ENCODE results near the gene MPRIP. TPM values are rescaled to one million over a fixed set of nuclear protein-coding genes. Genes with fewer than 3 reads are reported as not detected.

MPRIP gene
- total and polyA plus RNA-seq, 8 donors = 80.2 to 518 (median 190) TPM

DNA sequence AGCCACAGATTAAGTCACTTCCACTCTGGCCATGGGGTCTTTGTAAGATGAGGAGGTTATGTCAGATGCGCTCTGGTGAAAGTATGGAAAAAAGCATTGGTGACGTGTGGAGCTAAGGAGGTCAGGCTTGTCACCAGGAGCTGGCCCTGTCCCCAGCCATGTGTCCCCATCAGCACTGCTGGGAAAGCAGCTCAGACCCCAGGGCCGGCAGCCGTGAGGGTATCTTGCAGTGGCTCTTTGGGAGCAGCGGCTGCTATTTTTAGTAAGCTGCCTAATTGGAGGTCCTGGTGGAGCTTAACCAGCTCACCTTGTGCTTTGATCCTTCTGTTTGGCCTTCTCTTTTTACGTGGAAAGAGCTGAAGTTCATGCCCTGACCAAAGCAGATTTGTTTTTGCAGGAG lies 60.9 kb downstream of the MPRIP start:
- WGBS, 5 donors = 69 to 87% (median 83%) methylated on average over 6 of the region's 6 CpGs
- H3K27me3 ChIP-seq = no peaks in the 10 kb centered on the region
- no peak for DNase-seq
- H3K36me3 ChIP-seq = peaks cover 0 to 35% (median 13%) of the 10 kb centered on the region in 4 donors
- H3K4me3 ChIP-seq = no peak overlapping the region
- no peaks in the 10 kb centered on the region for H3K9me3 ChIP-seq
- H3K27ac ChIP-seq = peak overlapping the region in 1 of 5 donors; percentile 28
- peaks cover 35 to 67% (median 45%) of the 10 kb centered on the region in 4 donors for H3K4me1 ChIP-seq
- TF ChIP-seq EP300 (IDR thresholded peaks at IDR 0.05) = no peak
- no peak for TF ChIP-seq POLR2A (IDR thresholded peaks at IDR 0.05)
- TF ChIP-seq POLR2AphosphoS5 (IDR thresholded peaks at IDR 0.05) = no peak
- no peak for TF ChIP-seq CTCF (IDR thresholded peaks at IDR 0.05)
- intact Hi-C loops (cut with DNase I; ENCODE audit: low total_unique reads) = no loop called here

- Histone ChIP-seq H3K27ac (no peak overlapping the region), H3K36me3 (peaks cover 0 to 32% (median 12%) of the 10 kb centered on the region in 4 donors), H3K4me1 (peaks cover 35 to 67% (median 45%) of the 10 kb centered on the region in 4 donors), H3K4me3 (no peak overlapping the region), H3K27me3 (no peaks in the 10 kb centered on the region), H3K9me3 (no peaks in the 10 kb centered on the region)
- no peak for DNase-seq
- 91 to 94% (median 92%) methylated on average over 6 of the region's 6 CpGs for WGBS, 5 donors
- intact Hi-C loops (cut with DNase I; ENCODE audit: low total_unique reads) = no loop called here
- TF ChIP-seq CTCF (IDR thresholded peaks at IDR 0.05) (no peak), EP300 (IDR thresholded peaks at IDR 0.05) (no peak), POLR2A (IDR thresholded peaks at IDR 0.05) (no peak), POLR2AphosphoS5 (IDR thresholded peaks at IDR 0.05) (no peak)
Measured at GRCh38 chr17:17104036-17104435, 61.8 kb downstream of the MPRIP start.

GRCh38 chr17:17104494-17104893 lies 62.2 kb downstream of the MPRIP start:
- Histone ChIP-seq H3K4me3 (no peak overlapping the region), H3K27me3 (no peaks in the 10 kb centered on the region), H3K4me1 (peaks cover 36 to 67% (median 46%) of the 10 kb centered on the region in 4 donors), H3K36me3 (peaks cover 0 to 32% (median 12%) of the 10 kb centered on the region in 4 donors), H3K9me3 (no peaks in the 10 kb centered on the region), H3K27ac (no peak overlapping the region)
- intact Hi-C loops (cut with DNase I; ENCODE audit: low total_unique reads) = no loop called here
- WGBS, 5 donors = 69 to 86% (median 75%) methylated on average over 11 of the region's 11 CpGs
- TF ChIP-seq EP300 (IDR thresholded peaks at IDR 0.05) = no peak
- TF ChIP-seq POLR2A (IDR thresholded peaks at IDR 0.05) = no peak
- TF ChIP-seq CTCF (IDR thresholded peaks at IDR 0.05) = no peak
- TF ChIP-seq POLR2AphosphoS5 (IDR thresholded peaks at IDR 0.05) = no peak
- no peak for DNase-seq

GRCh38 chr17:17105976-17106375 lies 63.7 kb downstream of the MPRIP start:
- Histone ChIP-seq H3K36me3 (peaks cover 0 to 24% (median 12%) of the 10 kb centered on the region in 4 donors), H3K27ac (peak overlapping the region in 4 of 5 donors; percentile 30 to 77 (median 74)), H3K4me1 (peaks cover 48 to 75% (median 59%) of the 10 kb centered on the region in 4 donors), H3K9me3 (no peaks in the 10 kb centered on the region), H3K4me3 (no peak overlapping the region), H3K27me3 (no peaks in the 10 kb centered on the region)
- no peak for TF ChIP-seq POLR2AphosphoS5 (IDR thresholded peaks at IDR 0.05)
- WGBS, 5 donors = 88 to 95% (median 89%) methylated on average over 7 of the region's 7 CpGs
- no peak for DNase-seq
- intact Hi-C loops (cut with DNase I; ENCODE audit: low total_unique reads) = no loop called here

DNA sequence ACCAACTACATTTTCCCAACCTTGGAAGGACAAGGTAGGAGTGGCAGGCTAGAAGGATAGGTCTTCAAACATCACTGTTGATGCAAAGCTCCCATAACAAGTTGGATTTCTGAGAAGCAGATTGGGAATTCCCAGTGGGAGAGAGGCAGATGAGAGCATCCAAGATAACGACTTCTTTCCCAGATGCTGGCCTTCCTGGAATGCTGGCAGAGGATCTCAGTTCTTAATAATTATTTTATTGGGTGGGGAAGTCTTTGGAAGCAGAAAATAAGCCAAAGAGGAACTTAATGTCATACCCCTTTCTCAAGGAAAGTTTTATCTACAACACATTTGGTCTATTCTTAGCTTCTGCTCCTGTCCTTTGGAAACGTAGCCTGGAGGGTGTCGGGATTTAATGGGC lies 64.5 kb downstream of the MPRIP start:
- Histone ChIP-seq H3K4me3 (no peak overlapping the region), H3K27me3 (no peaks in the 10 kb centered on the region), H3K4me1 (peaks cover 53 to 80% (median 66%) of the 10 kb centered on the region in 4 donors), H3K27ac (peak overlapping the region in 4 of 5 donors; percentile 70 to 77 (median 74)), H3K36me3 (peaks cover 0 to 18% (median 12%) of the 10 kb centered on the region in 4 donors), H3K9me3 (no peaks in the 10 kb centered on the region)
- 50 to 64% (median 55%) methylated on average over 3 of the region's 3 CpGs for WGBS, 5 donors
- intact Hi-C loops (cut with DNase I; ENCODE audit: low total_unique reads) = no loop called here
- peak in 1 of 2 donors; percentile 62 for DNase-seq
- TF ChIP-seq POLR2AphosphoS5 (IDR thresholded peaks at IDR 0.05) (no peak), POLR2A (IDR thresholded peaks at IDR 0.05) (no peak), CTCF (IDR thresholded peaks at IDR 0.05) (no peak), EP300 (IDR thresholded peaks at IDR 0.05) (no peak)
